OCI-LY7 (cell line): ENCODE measurements around the gene MMP27. TPM values are rescaled to one million over a fixed set of nuclear protein-coding genes. Genes with fewer than 3 reads are reported as not detected.

Experiments
- BruUV-seq: library from RNA; stranded (reverse); fragments of 400-500 nt; replicated peaks from 2 replicates; lab custom pipeline; 2021; lab: Mats Ljungman, UMichigan
- CTCF ChIA-PET: fragments of 300-600 bp; sonication (Branson Sonifier 250); formaldehyde crosslinking; loops from one replicate; lab custom pipeline; 2022; ENCODE audit warnings: antibody characterized with exemption; ENCODE audit not compliant: unreplicated experiment; lab: Charles Lee
- POLR2A ChIA-PET: fragments of 300-600 bp; sonication (Branson Sonifier 250); formaldehyde crosslinking; loops from one replicate; lab custom pipeline; 2022; ENCODE audit warnings: antibody characterized with exemption; lab: Charles Lee
- DNase-seq: peaks from one replicate; pipeline ENCODE4 v3.0.0-alpha.2; 2015; ENCODE audit warnings: low spot score
- H2AFZ ChIP-seq: fragments of 200-600 bp; sonication (generic), shearing (Covaris generic); 2 replicates; pipeline ENCODE4 v1.6.1; 2014; ENCODE audit warnings: mild to moderate bottlenecking, antibody characterized with exemption, low read length, moderate library complexity
- H3K27ac ChIP-seq: fragments of 200-600 bp; sonication (generic); 2 replicates; pipeline ENCODE4 v1.5.1; 2014; ENCODE audit warnings: mixed run types, low read depth, mild to moderate bottlenecking, moderate library complexity, low read length, inconsistent platforms; ENCODE audit not compliant: poor library complexity, severe bottlenecking
- H3K36me3 ChIP-seq: fragments of 200-600 bp; sonication (generic); 2 replicates; pipeline ENCODE4 v1.6.1; 2014; ENCODE audit warnings: mild to moderate bottlenecking, antibody characterized with exemption, low read length, moderate library complexity, mixed read lengths; ENCODE audit not compliant: insufficient read depth
- H3K4me1 ChIP-seq: fragments of 200-600 bp; sonication (generic); 2 replicates; pipeline ENCODE4 v1.5.1; 2014; ENCODE audit warnings: mild to moderate bottlenecking, low read length; ENCODE audit not compliant: insufficient read depth, poor library complexity, severe bottlenecking
- H3K4me2 ChIP-seq: fragments of 200-600 bp; sonication (generic); 2 replicates; pipeline ENCODE4 v1.6.1; 2014; ENCODE audit warnings: mild to moderate bottlenecking, low read length
- H3K4me3 ChIP-seq: fragments of 200-600 bp; sonication (generic); 2 replicates; pipeline ENCODE4 v1.5.1; 2014; ENCODE audit warnings: mild to moderate bottlenecking, low read depth, low read length; ENCODE audit not compliant: poor library complexity, severe bottlenecking
- H3K79me2 ChIP-seq: fragments of 200-600 bp; sonication (generic); 2 replicates; pipeline ENCODE4 v1.6.1; 2016; ENCODE audit warnings: low read depth, mild to moderate bottlenecking, low read length, moderate library complexity, mixed read lengths; ENCODE audit not compliant: insufficient read depth
- H3K9me2 ChIP-seq: fragments of 200-600 bp; sonication (generic); 2 replicates; pipeline ENCODE4 v1.6.1; 2016; ENCODE audit warnings: mild to moderate bottlenecking, low read length, mixed read lengths; ENCODE audit not compliant: insufficient read depth
- H3K9me3 ChIP-seq: fragments of 200-600 bp; sonication (generic); 2 replicates; pipeline ENCODE4 v1.6.1; 2014; ENCODE audit warnings: mild to moderate bottlenecking, mixed run types, low read length, mixed read lengths
- H4K20me1 ChIP-seq: fragments of 200-600 bp; sonication (generic); 2 replicates; pipeline ENCODE4 v1.6.1; 2014; ENCODE audit warnings: mild to moderate bottlenecking, antibody characterized with exemption, low read length, moderate library complexity, mixed read lengths; ENCODE audit not compliant: insufficient read depth
- EZH2phosphoT487 ChIP-seq: fragments of 200-600 bp; sonication (generic); IDR thresholded peaks from 2 replicates; pipeline ENCODE4 v1.6.1; 2018; ENCODE audit warnings: low read depth, borderline replicate concordance, mild to moderate bottlenecking, mixed run types, antibody characterized with exemption, low read length, moderate library complexity, mixed read lengths
- intact Hi-C: fragments of 100-400 bp; cut with micrococcal nuclease; formaldehyde crosslinking; loops from one replicate; pipeline ENCODE4 v1.10.0; 2022; ENCODE audit not compliant: unreplicated experiment
- total RNA-seq, 2 experiments: library from RNA; depleted of rRNA in 1 of 2; stranded (reverse); fragments of >200 nt in 1 of 2; shearing (Covaris generic) in 1 of 2; gene quantifications; 2 replicates each; pipeline ENCODE4 v1.2.3, GENCODE V29; 2014 to 2022
- TF ChIP-seq, protein P1 (sequence below): fragments of 200-600 bp; sonication (generic); conservative IDR thresholded peaks from 2 replicates; pipeline ENCODE4 v1.5.1; 2014; ENCODE audit warnings: mild to moderate bottlenecking, antibody characterized with exemption, low read length, moderate library complexity, mixed read lengths

MMP27 gene
- total RNA-seq, 2 experiments from 2014 or later: not detected

DNA sequence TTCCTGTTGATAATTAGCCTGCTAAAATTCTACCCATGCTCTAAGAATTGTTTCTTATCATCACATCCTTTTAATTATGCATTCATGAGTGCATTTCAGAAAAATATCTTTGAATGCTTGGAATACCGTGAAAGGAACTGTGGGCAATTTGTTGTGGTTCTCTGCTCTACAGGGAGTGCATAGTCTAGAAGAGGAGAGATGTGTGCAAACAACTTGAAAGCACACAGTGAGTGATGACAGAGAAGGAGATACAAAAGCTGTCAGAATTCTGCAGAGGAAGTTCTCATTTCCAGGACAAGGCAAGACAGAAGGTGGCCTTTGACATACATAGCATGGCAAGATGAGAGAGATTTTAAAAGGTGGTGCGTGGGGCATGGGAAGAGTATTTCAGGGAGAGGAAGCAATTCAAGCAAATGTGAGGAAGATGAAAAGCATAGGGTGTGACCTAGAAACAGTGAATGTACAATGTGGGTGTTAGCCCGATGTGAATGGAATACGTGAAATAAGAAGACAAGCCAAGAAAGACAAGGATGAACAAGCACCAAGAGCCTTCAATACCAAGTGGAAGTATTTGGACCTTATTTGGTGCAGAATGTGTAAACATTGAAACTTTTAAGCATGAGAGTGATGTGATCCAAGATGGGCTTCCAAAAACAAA, 14.2 kb upstream of the MMP27 start:
- H3K9me2 ChIP-seq: no peaks in the 10 kb centered on the region
- no peak overlapping the region for H2AFZ ChIP-seq
- H3K9me3 ChIP-seq: no peaks in the 10 kb centered on the region
- H3K4me3 ChIP-seq: no peak overlapping the region
- TF ChIP-seq, protein P1, sequence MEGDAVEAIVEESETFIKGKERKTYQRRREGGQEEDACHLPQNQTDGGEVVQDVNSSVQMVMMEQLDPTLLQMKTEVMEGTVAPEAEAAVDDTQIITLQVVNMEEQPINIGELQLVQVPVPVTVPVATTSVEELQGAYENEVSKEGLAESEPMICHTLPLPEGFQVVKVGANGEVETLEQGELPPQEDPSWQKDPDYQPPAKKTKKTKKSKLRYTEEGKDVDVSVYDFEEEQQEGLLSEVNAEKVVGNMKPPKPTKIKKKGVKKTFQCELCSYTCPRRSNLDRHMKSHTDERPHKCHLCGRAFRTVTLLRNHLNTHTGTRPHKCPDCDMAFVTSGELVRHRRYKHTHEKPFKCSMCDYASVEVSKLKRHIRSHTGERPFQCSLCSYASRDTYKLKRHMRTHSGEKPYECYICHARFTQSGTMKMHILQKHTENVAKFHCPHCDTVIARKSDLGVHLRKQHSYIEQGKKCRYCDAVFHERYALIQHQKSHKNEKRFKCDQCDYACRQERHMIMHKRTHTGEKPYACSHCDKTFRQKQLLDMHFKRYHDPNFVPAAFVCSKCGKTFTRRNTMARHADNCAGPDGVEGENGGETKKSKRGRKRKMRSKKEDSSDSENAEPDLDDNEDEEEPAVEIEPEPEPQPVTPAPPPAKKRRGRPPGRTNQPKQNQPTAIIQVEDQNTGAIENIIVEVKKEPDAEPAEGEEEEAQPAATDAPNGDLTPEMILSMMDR: no peak
- no peak for TF ChIP-seq EZH2phosphoT487
- intact Hi-C loops: no loop called here
- H4K20me1 ChIP-seq: no peaks in the 10 kb centered on the region
- no TSS peak for BruUV-seq
- no peaks in the 10 kb centered on the region for H3K79me2 ChIP-seq
- H3K4me2 ChIP-seq: no peak overlapping the region
- DNase-seq: no peak
- ChIA-PET POLR2A (interaction anchor here (0.6 kb wide), 1 partner anchor 406 kb away, joined by 4 read pairs; no protein-coding TSS in a partner anchor), CTCF (no interaction called here)
- H3K4me1 ChIP-seq: peaks cover 7% of the 10 kb centered on the region
- H3K36me3 ChIP-seq: no peaks in the 10 kb centered on the region
- H3K27ac ChIP-seq: no peak overlapping the region

DNA sequence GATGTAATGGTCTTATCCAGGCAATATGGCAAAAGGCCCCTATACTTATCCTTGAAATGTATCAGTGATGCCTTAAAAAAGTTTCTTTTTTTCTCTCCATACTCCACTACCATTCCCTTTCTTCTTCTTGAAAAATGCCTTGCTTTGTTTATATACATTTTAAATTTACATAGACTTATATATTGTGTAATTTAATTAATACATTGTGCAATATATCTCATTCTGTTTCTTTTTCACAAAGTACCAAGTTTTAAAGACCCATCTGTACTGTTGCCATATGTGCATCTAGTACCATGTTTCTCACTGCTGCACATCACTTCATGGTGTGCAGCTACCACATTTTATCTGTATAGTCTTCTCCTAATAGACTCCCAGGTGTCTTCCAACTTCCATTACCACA, 11.7 kb upstream of the MMP27 start:
- BruUV-seq: no TSS peak
- Histone ChIP-seq H3K9me3 (no peaks in the 10 kb centered on the region), H3K9me2 (no peaks in the 10 kb centered on the region), H3K4me2 (no peak overlapping the region), H3K36me3 (no peaks in the 10 kb centered on the region), H3K4me3 (no peak overlapping the region), H3K4me1 (peaks cover 7% of the 10 kb centered on the region), H3K27ac (no peak overlapping the region), H3K79me2 (no peaks in the 10 kb centered on the region), H2AFZ (no peak overlapping the region), H4K20me1 (no peaks in the 10 kb centered on the region)
- TF ChIP-seq, protein P1: no peak
- no peak for TF ChIP-seq EZH2phosphoT487
- no peak for DNase-seq
- intact Hi-C loops: no loop called here
- CTCF ChIA-PET: no interaction called here
- POLR2A ChIA-PET: no interaction called here

DNA sequence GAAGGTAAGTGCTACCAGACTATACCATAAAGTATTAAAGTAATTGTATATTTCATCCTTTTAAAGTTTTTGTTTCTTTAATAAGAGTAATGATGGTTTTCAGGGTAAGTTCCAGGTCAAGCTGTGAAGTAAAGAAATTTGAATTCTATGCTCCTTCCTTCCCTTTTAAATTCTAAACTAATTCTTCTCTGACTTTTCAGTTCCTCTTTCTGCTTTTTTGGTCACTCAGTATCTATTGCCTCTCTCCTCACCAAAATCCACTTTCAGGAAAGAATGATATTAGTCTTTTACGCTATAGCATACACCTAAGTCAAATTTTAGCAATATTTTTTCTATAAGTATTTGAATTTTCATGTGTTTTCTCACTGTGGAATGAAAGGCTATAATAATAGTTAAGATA, 11.0 kb upstream of the MMP27 start:
- H4K20me1 ChIP-seq: no peaks in the 10 kb centered on the region

More for the DNA sequence above, 11.0 kb upstream of the MMP27 start:
- no peaks in the 10 kb centered on the region for H3K79me2 ChIP-seq
- ChIA-PET POLR2A (no interaction called here), CTCF (no interaction called here)
- no peak overlapping the region for H3K27ac ChIP-seq
- H3K9me3 ChIP-seq: no peaks in the 10 kb centered on the region
- no TSS peak for BruUV-seq
- H3K4me3 ChIP-seq: no peak overlapping the region
- H3K9me2 ChIP-seq: no peaks in the 10 kb centered on the region
- peak; percentile 8 for DNase-seq
- H2AFZ ChIP-seq: no peak overlapping the region
- TF ChIP-seq, protein P1: no peak
- TF ChIP-seq EZH2phosphoT487: no peak
- H3K4me1 ChIP-seq: peaks cover 7% of the 10 kb centered on the region
- intact Hi-C loops: no loop called here
- H3K4me2 ChIP-seq: peak overlapping the region; percentile 17; the same call in 1 of the 2 replicates
- H3K36me3 ChIP-seq: no peaks in the 10 kb centered on the region
